Muscle of arm (tissue), 12 donors: Measurements from ENCODE around the gene CNTNAP2. TPM values are rescaled to one million over a fixed set of nuclear protein-coding genes. Genes with fewer than 3 reads are reported as not detected.
"Not testable (repeated sequence)": the region's sequence is repeated elsewhere in the genome, so short reads cannot be mapped to it uniquely, and the experiment has no call there.

Experiments used
- DNase-seq: peaks from one replicate; pipeline ENCODE4 v3.0.0-alpha.2; 2013
- polyA plus RNA-seq, 12 donors: library from polyadenylated mRNA; unstranded; fragments of 120-200 nt; gene quantifications; one replicate each; pipeline ENCODE4 v1.2.1, GENCODE V29; 2013; ENCODE audit not compliant: insufficient read length in 12 of 12

CNTNAP2 gene
- polyA plus RNA-seq, 12 donors, result 7.4 to 16.1 (median 10.3) TPM; not detected in 1

DNA sequence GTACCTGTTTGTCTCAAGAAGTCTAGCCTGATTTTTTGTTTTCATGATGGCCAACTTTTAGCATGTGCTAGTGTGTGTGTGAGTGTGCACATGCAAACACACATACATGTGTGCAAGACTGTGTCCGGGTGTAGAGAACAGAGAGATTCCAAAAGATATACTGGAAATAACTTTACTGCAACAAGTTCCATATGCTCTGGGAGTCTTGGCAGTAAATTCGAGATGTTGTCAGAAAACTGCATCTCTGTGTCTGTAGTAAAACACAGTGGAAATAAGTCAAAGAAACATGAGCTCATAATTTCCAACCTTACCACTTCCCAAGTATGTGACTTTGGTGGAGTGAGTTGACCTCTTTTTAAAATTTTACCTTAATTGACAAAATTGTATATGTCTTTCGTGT is 1523.2 kb downstream of the CNTNAP2 start:
- peak; percentile 45 for DNase-seq

DNA sequence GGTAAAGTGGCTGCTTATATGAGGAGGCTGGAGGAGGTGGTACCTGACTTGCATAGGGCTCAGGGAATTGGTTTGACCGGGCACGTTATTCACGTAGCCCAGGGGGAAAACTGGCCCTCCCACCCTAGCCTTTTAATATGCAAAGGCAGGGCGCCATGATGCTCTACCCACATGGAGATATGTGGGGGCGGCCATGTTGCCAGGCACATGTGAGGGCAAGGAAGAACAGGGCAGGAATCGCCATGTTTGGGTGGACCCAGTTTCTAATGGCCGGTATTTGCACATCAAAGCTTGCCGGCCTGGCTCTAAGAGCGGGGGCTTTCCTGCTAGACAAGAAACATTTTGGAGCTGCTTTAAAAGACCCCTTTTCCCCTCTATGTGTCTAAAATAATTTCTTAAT is 1524.2 kb downstream of the CNTNAP2 start:
- DNase-seq, result no peak

DNA sequence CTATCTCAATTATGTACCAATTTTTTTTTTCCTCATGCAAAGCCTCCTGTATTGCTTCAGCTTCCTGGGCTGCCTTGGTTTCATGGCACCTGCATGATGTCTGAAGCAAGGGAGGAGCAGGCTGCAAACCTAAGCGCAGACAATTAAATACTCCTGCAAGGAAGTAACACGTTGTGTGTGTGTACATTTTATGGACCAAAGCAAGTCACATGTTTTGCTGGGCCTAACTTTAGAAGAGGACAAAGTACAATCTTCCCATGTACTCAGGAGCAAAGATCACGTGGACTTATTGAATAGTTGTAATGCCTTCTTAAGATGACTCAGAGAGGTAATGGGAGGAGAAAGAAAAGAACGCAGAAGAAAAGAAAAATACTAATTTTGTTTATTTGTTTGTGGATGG is 1530.0 kb downstream of the CNTNAP2 start:
- no peak for DNase-seq

DNA sequence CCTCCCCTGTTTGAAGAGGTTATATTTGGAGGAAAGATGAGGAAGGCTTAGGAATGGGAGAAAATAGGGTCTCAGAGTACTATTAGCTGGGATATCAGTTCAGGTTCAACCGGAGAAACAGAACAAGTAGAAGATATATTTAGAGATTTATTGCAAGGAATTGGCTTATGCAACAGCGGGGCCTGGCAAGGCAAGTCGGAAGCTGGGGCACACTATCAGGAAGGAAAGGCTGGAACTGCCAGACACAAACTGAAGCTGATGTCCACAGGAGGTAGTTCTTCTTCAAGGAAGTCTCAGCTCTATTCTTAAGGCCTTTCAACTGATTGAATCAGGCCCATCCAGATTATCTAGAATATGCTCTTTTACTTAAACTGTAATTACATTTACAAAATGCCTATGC is 1534.4 kb downstream of the CNTNAP2 start:
- no peak for DNase-seq

DNA sequence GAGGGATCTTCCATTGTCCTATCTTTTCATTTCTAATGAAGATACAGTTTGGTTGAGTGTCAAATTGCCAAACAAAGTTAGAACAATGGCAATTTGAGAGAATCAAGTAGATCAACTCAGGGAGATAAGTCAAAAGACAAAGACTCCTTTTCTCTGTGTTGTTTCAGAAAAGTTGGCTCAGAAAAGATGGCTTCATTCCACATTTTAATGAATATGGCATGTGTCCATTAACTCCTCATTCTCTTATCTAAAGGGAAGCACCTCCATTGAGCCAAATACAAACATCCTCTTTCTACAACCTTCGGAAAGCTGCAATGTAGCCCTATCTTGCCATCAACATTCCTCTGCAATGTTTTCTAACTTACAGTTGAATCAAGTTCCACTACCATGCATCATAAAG is 1535.0 kb downstream of the CNTNAP2 start:
- no peak for DNase-seq

DNA sequence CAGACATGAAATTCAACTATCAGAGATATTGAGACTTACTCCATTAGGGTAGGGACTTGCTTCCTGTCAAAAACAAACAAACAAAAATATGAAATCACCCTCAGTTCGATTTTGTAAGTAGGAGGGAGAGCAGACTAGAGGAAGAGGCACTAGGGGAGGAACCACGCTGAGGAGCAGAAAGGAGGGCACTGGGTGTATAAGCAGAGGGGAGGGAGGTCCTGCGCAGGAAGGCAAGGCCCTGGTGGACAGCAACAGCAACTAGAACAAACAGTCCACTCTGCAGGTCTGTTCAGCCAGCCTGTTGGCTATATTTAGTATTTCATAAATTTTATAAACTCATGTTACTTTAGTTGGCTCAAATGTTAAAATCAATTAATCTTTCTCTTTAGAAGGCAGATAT is 1536.9 kb downstream of the CNTNAP2 start:
- DNase-seq, result no peak

DNA sequence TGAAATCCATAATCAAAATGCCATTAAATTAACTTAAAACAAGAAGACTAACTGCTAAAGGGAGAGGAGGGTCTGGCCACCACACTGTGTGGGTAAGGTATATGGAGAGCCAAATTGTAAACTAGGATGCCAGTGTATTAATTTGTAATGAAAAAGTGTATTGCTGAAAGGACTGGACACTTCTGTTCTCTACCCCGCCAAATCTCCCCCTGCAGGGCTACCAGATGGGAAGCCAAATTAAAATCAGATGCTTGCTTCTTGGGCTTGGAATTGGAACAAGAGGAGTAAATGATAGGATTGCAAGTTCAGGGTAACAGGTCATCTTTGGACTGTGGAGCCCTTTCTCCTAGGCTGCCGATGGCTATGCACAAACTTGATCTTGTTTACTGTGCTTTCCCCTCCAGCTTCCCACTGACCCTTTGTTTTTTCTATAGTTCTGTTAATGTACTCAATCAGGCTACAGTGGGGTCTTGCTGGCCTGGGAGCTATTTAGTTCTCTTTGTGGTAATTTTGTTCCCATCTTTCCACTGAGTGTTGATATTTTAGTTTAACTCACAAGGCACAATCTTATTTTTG is 1541.9 kb downstream of the CNTNAP2 start:
- DNase-seq, result no peak

DNA sequence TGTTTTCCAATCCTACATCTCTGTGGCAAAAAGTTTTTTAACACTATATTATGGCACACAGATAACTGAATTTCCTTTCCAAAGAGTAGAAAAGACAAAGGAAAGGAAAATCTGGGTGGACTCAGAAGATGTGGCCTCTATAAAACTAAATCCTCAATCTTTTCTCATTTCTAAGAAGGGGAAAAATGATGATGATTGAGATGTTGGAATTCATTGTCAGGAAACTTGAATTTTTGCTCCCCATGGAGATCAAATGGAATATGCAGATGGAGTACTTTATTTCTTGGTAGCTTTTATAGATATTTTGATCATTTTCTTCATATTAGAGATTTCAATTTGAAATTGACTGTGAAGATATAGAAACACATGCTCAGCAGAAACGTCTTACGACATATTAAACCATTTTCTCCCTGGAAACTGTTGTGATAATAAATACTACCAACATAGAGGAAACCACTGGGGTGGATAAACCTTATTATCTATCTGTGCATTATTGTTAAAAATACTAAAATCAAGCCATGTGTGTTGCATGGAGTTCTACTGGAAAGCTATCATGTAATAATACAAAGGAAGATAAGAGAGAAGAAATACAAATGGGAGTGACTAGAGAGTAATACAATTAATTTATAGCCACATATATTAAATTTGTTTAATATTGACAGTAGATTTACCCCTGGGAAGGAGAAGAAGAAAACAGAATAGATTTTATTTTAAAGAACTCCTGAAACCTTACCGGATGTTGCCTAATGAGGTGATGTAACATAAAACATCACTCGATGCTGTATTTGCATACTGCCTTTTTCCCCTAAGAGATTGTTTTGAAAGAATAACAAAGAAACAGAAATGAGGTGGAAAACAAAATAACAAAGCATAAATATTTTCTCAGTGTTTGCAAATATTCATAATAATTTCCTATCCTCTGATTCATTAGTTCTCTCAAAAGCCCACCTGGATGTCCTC is 1542.7 kb downstream of the CNTNAP2 start:
- DNase-seq, result no peak

DNA sequence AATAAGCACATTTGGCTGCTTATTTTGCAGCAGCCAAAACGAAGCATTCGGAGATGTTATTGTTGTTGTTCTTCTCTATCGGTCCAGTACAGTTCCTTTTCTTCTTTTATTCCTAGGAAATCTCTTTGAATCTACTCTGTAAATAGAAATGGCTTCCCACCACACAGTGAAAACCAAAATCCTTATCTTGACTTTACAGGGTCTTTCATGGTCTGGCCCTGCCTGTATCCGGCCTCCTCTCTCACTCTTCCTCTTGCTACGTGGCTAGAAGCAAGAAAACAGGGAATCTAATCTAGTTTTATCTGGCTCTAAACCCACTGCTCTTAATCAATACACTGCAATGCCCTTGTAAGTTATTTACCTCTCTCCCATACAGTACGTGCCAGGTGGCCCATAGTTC is 1547.9 kb downstream of the CNTNAP2 start:
- DNase-seq, result no peak

DNA sequence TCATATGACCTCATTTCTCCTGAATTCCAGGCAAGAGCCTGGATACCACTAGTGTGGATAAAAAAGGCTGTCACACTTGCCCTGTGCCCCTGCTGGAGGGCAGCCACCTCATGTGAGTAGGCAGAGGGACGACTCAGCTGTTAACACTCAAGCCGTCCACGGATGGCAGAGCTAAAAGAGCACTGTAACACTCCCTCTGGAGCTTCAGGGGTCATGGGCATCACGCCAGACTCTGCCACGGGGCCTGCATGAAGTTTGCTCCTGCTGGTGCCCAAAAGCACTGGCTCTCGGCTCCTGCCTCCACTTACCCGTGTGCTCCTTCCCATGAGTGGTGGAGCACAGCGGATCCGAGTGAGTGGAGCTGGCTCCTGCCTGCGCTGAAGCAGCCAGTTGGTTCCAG is 1554.2 kb downstream of the CNTNAP2 start:
- DNase-seq, result no peak

DNA sequence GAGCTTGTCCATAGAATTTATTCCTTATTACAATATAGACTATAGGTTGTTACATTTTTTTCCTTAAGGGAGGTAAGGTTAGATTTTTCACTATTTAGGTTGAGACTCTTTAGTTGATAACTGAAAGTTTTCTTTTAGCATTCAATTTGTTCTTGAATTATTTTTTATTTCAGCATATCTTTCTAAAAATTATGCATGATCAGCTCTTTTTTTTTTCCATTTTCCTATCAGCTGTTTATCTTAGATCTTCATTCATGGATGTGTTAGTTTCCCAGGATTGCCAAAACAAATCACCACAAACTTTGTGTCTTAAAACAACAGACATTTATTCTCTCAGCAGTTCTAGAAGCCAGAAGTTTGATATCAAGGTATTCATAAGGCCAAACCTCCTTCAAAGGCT is 1558.1 kb downstream of the CNTNAP2 start:
- no peak for DNase-seq

DNA sequence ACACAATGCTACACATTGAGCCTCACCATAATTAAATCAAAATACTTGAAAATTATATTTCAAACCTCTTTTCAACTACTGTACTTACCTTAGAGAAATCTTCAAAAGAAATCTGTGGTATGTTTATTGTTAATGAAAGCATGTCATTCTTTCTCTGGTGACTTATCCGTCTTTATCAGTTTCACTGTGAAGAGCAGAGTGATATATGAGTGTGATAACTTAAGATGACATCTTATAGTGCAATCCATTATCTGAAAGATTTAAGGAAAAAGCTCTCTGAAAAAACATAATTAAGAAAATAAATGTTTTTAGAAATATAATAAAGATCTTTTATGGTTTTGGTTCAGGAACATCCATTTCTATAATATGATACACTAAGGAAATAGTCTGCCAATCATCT is 1562.3 kb downstream of the CNTNAP2 start:
- DNase-seq, result no peak

DNA sequence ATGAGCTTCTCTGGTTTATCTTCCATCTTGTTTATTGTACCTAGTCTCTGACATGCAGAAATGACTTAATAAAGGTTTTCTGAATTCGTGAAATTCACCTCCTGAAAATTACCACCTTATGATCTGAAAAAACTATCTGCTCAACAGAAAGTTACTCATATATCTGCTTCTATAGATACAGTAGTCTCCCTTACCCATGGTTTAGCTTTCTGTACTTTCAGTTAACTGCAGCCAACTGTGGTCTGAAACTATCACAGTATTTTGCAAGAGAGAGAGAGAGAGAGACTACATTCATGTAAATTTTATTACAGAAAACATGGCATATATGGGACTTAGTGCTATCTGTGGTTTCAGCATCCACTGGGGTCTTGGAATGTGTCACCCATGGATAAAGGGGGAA is 1564.9 kb downstream of the CNTNAP2 start:
- DNase-seq, result no peak

DNA sequence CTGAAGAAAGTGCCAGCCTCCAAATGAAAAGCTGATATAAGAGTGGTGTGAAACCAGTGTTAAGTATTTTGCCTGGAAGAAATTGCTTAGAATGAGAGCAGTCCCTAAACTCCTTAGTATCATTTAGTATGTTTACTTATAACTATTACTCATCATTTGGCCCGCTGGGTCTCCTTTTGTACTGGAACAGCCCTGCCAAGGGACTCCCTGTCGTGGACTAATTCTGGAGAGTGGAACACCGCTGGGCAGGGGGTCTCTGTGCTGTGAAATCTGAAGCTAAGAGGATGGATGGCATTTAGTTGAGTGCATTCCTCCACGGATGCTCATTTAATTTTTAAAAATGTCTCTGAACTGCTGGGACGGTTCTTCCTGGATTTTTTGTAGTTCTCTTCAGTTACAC is 1584.1 kb downstream of the CNTNAP2 start:
- DNase-seq, result peak; percentile 11

DNA sequence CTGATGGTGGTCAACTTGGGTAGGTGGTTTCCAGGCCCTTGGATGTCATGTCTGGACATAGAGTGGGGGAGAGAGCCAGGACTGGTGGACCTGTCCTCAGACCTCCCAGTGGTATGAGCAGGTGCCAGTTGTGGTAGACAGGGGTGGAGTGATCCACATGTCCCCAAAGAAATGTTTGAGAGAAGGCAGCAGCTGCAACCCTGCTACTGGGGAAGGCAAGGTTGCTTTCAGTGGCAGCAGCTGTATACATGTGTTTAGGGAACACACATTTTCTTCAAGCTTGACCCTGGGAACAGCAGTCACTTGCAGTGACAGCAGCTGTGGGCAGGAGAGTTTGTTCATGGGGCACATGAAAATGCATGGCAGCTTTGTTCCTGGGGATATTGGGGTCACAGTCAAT is 1591.3 kb downstream of the CNTNAP2 start:
- no peak for DNase-seq

DNA sequence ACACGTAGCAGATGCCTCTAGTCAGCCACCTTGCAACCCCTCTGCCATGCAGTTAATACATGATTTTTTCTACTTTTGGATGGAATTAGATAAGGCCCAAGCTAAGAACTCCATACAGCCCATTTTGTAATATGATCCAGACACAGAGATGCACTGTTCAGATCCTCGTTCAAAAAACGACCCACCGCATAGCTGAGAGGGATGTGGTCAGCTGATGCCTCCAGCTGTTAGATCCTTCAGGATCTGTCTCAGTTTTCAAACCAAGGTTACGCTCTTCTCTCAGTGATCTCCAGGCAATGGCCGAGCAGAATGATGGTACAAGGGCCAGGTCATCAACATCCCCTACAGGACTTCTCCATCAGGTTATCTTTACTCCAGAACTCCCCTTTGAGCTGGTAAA is 1592.3 kb downstream of the CNTNAP2 start:
- no peak for DNase-seq

DNA sequence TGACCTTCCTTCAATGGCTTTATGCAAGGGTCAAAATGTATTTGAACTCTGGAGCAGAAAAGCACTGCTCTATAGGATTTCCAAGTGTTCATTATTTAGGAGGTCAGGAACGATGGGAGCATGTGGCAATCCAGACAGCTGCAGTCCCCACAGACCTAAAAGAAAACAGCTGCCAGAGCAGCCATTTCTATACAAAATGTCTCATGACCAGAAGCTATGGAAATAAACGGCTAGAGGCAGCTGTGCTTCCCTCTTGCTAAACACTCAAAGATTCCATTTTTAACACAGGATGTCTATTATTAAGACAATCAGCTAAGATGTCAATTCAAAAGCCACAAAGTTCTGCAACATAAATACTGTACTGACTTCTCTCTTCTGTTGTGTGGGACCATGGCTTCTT is 1594.8 kb downstream of the CNTNAP2 start:
- peak; percentile 63 for DNase-seq

DNA sequence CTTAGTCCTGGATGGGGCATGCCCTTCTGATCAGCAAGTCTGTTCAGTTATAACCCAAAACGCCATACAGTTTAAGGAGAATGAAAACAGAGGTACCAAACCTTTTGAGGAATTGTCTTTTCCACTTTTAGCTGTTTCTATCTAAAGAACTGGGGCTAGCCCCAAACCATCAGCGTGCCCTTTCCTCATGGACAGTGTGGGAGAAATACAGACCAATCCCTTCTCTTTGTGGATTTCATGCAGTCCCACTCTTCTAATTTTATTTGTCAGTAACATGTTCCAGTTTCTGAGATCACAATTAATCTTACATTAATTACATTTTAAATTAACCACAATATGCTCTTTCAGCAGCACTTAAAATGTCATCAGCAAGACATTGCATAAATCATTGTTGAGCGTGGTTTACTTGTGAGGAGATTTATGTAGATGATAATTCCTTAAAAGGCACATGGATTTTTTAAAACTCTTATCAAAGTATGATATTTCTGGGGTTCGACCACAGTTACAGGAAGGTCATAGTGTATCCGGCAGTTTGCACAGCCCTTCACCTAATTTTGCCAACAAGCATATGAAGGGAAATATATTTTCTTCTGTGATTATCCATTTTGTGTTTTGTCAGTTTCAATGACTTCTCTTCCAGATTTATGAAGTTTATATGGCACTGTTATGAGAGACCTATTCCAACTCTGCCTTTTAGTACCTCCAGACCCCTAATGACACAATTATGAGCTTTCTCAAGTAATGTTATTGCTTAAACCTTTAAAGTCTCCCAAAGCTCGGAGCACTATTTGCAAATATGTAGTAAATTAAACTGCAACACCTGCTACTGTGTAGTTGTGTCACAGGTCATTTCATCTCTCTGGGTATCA is 1605.6 kb downstream of the CNTNAP2 start:
- DNase-seq, result no peak

DNA sequence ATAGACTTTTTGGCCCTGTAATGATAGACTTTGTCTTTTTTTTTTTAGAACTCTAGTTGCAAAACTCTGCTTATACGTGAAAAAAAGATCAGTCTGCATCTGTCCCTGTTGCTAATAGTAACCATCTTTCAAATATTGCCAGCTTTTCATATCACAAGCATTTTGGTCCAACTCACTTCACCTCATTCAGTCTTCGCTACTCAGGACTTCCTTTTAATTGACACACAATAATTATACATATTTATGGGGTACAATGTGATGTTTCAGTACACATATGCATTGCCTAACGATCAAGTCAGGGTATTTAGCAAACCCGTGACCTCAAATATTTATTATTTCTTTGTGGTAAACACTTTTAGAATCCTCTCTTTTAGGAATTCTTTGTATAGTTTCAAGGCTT is 1606.9 kb downstream of the CNTNAP2 start:
- no peak for DNase-seq

DNA sequence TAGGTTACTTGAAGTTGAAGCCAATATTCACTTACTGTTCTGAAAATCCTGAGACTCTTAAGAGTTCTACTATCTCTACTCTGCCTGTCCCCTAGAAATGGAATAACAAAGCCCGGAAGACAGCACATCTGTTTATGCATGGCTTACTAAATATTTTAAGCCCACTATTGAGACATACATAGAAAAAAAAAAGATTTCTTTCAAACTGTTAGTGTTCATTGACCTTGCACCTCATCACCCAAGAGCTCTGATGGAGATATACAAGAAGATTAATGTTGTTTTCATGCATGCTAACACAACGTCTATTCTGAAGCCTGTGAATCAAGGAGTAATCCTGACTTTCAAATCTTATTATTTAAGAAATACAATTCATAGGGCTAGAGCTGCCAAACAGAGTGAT is 1614.7 kb downstream of the CNTNAP2 start:
- no peak for DNase-seq

DNA sequence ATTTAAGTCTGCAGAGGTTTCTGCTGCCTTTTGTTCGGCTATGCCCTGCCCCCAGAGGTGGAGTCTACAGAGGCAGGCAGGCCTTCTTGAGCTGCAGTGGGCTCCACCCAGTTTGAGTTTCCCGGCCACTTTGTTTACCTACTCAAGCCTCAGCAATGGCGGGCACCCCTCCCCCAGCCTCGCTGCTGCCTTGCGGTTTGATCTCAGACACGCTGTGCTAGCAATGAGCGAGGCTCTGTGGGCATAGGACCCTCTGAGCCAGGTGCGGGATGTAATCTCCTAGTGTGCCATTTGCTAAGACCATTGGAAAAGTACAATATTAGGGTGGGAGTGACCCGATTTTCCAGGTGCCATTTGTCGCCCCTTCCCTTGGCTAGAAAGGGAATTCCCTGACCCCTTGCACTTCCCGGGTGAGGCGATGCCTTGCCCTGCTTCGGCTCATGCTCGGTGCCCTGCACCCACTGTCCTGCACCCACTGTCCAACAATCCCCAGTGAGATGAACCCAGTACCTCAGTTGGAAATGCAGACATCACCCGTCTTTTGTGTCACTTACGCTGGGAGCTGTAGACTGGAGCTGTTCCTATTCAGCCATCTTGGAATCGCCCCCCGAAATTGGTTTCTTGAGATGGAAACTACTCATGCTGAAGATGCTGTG is 1621.1 kb downstream of the CNTNAP2 start:
- DNase-seq, result not testable (repeated sequence)

DNA sequence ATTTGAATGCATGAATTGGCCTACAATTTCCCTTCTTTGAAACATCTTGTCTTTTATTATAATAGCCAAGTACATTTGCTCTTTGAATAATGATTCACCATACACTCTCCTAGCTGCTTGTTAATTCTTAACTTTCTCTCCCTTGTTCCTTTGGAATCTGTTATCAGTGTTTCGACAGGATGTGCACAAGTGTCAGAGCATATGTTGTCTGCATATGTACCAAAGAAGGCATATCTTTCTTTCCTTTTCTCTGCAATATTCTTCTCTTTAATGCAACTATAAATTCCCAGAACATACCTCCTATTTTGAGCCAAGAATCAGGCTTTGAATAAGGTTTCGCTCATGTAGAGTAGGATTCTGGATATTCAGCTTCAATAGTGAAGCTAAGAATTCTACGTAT is 1625.7 kb downstream of the CNTNAP2 start:
- DNase-seq, result no peak
